ENCODE measurements around the gene SYT11.

DNA sequence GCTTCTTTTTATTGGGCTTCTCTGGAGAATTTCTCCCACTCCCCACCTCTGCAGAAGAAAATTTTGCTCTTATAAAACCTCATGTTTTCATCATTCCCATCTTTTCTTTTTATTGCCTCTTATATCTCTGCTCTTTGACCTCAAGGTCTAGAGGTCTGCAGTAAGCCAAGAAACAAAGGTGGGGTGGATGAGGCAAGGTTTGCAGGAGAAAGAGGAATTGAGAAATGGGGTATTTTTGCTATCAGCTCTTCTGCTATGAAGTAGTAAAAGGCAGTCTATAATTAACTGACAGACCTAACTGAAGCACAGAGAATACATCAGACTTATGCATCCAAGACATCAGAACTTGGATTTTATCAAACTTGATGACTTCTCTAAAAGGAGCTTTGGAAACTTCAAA is 22.9 kb downstream of the SYT11 start:
- TF ChIP-seq, protein P1, sequence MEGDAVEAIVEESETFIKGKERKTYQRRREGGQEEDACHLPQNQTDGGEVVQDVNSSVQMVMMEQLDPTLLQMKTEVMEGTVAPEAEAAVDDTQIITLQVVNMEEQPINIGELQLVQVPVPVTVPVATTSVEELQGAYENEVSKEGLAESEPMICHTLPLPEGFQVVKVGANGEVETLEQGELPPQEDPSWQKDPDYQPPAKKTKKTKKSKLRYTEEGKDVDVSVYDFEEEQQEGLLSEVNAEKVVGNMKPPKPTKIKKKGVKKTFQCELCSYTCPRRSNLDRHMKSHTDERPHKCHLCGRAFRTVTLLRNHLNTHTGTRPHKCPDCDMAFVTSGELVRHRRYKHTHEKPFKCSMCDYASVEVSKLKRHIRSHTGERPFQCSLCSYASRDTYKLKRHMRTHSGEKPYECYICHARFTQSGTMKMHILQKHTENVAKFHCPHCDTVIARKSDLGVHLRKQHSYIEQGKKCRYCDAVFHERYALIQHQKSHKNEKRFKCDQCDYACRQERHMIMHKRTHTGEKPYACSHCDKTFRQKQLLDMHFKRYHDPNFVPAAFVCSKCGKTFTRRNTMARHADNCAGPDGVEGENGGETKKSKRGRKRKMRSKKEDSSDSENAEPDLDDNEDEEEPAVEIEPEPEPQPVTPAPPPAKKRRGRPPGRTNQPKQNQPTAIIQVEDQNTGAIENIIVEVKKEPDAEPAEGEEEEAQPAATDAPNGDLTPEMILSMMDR (IDR thresholded peaks at IDR 0.05), result no peak
- no peak for TF ChIP-seq POLR2A (IDR thresholded peaks at IDR 0.05)

Data from thyroid gland (tissue), 4 donors.